Tibial artery (tissue), 4 donors: ENCODE results near the gene EBLN1.

Experiments
- DNase-seq, 2 donors: peaks; one replicate each; pipeline ENCODE4 v3.0.0-alpha.2; 2019
- H3K27ac ChIP-seq, 2 donors: fragments of 200-600 bp; sonication (generic) in 1 of 2; 1 replicate in 1 of 2; 2 replicates in 1 of 2; pipeline ENCODE4 v1.5.1; 2018 to 2019; ENCODE audit warnings: mild to moderate bottlenecking in 1 of 2
- H3K27me3 ChIP-seq, 2 donors: fragments of 200-600 bp; sonication (generic) in 1 of 2; one replicate each; pipeline versions ENCODE4 v1.5.1 to v1.6.0; 2016 to 2019
- H3K36me3 ChIP-seq, 3 donors: fragments of 200-600 bp; sonication (generic) in 2 of 3; one replicate each; pipeline ENCODE4 v1.5.1; 2016 to 2019; ENCODE audit warnings: mild to moderate bottlenecking in 2 of 3
- H3K4me1 ChIP-seq, 4 donors: fragments of 200-600 bp; sonication (generic) in 2 of 4; 1 replicate in 3 of 4; 2 replicates in 1 of 4; pipeline ENCODE4 v1.5.1; 2016 to 2019
- H3K4me3 ChIP-seq, 2 donors: fragments of 200-600 bp; sonication (generic) in 1 of 2; 1 replicate in 1 of 2; 2 replicates in 1 of 2; pipeline ENCODE4 v1.5.1; 2018 to 2019; ENCODE audit warnings: mild to moderate bottlenecking in 2 of 2
- H3K9me3 ChIP-seq, 3 donors: fragments of 200-600 bp; sonication (generic) in 1 of 3; one replicate each; pipeline ENCODE4 v1.5.1; 2016 to 2019
- CTCF ChIP-seq, 2 experiments: fragments of 200-600 bp in 1 of 2; fragments of 450-650 bp in 1 of 2; IDR thresholded peaks; one replicate each; pipeline ENCODE4 v1.5.1; 2017 to 2019; ENCODE audit warnings: antibody characterized with exemption in 2 of 2, mild to moderate bottlenecking in 1 of 2, moderate library complexity in 1 of 2
- intact Hi-C: fragments of 100-400 bp; cut with DNase I; formaldehyde crosslinking; loops from one replicate; pipeline ENCODE4 v1.15.0; 2023; ENCODE audit warnings: low total_unique reads

EBLN1 gene

GRCh38 chr10:22217842-22218241 lies at the start of gene EBLN1:
Gene EBLN1 (minus strand): TSS chr10:22218015. CDS start chr10:22209983, 8,032 bp downstream.
- TF ChIP-seq CTCF (IDR thresholded peaks at IDR 0.05), result no peak
- Histone ChIP-seq H3K27me3 (no peaks in the 10 kb centered on the region), H3K4me3 (no peak within 1 kb of the TSS), H3K36me3 (no peaks in the 10 kb centered on the region), H3K27ac (no peak within 1 kb of the TSS), H3K4me1 (no peaks in the 10 kb centered on the region), H3K9me3 (no peaks in the 10 kb centered on the region)
- intact Hi-C loops, result no loop called here
- DNase-seq, result no peak

GRCh38 chr10:22265839-22266537 lies 48.2 kb upstream of the EBLN1 start:
- peaks cover 0 to 21% of the 10 kb centered on the region in 2 donors for H3K27me3 ChIP-seq
- H3K4me3 ChIP-seq, result no peak overlapping the region
- no peak overlapping the region for H3K27ac ChIP-seq
- intact Hi-C loops, result no loop called here
- no peaks in the 10 kb centered on the region for H3K9me3 ChIP-seq
- TF ChIP-seq CTCF (IDR thresholded peaks at IDR 0.05), result no peak
- no peaks in the 10 kb centered on the region for H3K4me1 ChIP-seq
- no peak for DNase-seq
- no peaks in the 10 kb centered on the region for H3K36me3 ChIP-seq

GRCh38 chr10:22263106-22263505 lies 45.3 kb upstream of the EBLN1 start:
- intact Hi-C loops, result no loop called here
- Histone ChIP-seq H3K36me3 (no peaks in the 10 kb centered on the region), H3K4me1 (no peaks in the 10 kb centered on the region), H3K27ac (no peak overlapping the region), H3K4me3 (no peak overlapping the region), H3K9me3 (no peaks in the 10 kb centered on the region), H3K27me3 (peaks cover 0 to 21% of the 10 kb centered on the region in 2 donors)
- no peak for DNase-seq
- no peak for TF ChIP-seq CTCF (IDR thresholded peaks at IDR 0.05)

- no peak for DNase-seq
Measured at GRCh38 chr10:22259280-22259679, 41.5 kb upstream of the EBLN1 start.

GRCh38 chr10:22258471-22258870 lies 40.7 kb upstream of the EBLN1 start:
- Histone ChIP-seq H3K9me3 (no peaks in the 10 kb centered on the region), H3K27ac (no peak overlapping the region), H3K27me3 (peaks cover 0 to 7% of the 10 kb centered on the region in 2 donors), H3K4me3 (no peak overlapping the region), H3K4me1 (no peaks in the 10 kb centered on the region), H3K36me3 (no peaks in the 10 kb centered on the region)
- no peak for DNase-seq
- TF ChIP-seq CTCF (IDR thresholded peaks at IDR 0.05), result no peak
- intact Hi-C loops, result loop anchor here (10.0 kb wide), 1 partner anchor 176 kb away; no protein-coding TSS in a partner anchor

More at GRCh38 chr10:22259280-22259679, 41.5 kb upstream of the EBLN1 start:
- H3K4me3 ChIP-seq, result no peak overlapping the region
- no peaks in the 10 kb centered on the region for H3K9me3 ChIP-seq
- H3K27me3 ChIP-seq, result peaks cover 0 to 13% of the 10 kb centered on the region in 2 donors
- H3K27ac ChIP-seq, result no peak overlapping the region
- TF ChIP-seq CTCF (IDR thresholded peaks at IDR 0.05), result no peak
- H3K36me3 ChIP-seq, result no peaks in the 10 kb centered on the region
- no peaks in the 10 kb centered on the region for H3K4me1 ChIP-seq
- intact Hi-C loops, result loop anchor here (10.0 kb wide), 1 partner anchor 176 kb away; no protein-coding TSS in a partner anchor
